ENCODE data around the gene FTO.

Gene FTO

GRCh38 chr16:54102888-54103866 lies 399.2 kb downstream of the FTO start:
- no peak for DNase-seq

- no peak for DNase-seq
These were observed 402.1 kb downstream of the FTO start for GRCh38 chr16:54106057-54106456.

DNA sequence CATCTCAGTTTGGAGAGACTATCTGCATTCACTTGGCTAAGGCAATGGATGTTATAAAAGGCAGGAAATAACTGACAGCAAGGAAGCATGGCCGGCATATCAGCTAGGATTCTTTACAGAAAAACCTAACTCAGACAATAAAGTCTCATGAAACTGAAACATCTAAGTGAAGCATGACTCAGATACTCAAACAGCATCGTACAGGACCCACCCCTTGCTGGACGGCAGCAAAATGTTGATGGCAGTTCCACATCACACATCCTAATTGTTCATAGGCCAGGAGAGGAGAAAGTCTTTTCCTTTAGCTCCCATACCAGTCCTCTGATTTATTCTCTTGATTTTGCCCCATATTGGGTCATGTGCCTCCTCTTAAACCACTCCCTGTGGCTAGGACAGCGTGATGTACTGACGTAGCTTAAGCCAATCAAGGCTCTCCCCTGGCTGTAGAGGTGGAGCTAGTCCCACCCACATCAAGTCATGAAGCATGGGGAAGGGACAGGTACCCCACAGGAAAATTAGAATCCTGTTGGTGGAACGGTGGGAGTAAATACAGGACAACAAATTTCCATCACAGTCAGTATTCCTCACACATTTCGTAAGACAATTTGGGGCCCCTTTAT lies 403.7 kb downstream of the FTO start:
- DNase-seq = no peak

GRCh38 chr16:54110016-54110981 lies 406.3 kb downstream of the FTO start:
- no peak for DNase-seq

DNA sequence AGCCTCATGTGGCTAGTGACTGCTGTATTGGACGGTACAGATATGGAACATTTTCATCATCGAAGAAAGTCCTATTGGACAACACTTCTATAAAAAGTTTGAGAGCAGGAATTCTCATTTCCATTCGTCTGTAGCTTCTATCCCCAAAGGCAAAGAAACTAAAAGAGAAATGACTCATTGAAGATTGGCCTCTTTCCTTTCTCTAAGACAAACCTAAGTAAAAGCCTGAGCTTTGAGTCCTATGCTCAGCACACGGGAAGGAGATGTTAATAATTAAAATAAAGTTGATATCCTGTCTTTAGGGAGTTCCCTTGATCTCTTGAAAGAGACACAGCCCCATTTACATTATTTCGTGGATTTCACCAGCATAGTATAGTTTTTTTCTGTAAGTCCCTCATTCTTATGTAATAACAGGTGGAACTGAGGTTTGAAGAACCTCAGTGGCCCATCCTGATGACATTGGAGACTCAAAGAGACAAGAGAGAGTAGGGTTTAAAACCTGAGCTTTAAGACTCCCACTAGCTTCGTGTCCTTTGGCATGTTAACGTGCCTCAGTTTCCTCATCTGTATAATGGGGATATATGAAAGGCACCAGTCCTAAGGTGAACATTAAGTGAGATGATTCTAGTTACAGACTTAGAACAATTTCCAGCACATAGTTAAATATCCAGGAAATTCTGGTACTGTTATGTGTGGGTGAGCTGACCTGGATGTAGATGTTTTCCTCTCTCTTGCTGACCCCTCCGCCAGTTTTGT lies 408.7 kb downstream of the FTO start:
- DNase-seq = no peak

GRCh38 chr16:54115558-54115957 lies 411.6 kb downstream of the FTO start:
- DNase-seq = no peak

GRCh38 chr16:54116124-54116655 lies 412.2 kb downstream of the FTO start:
- DNase-seq = no peak

- DNase-seq = no peak
These were observed 414.9 kb downstream of the FTO start for GRCh38 chr16:54118846-54119245.

DNA sequence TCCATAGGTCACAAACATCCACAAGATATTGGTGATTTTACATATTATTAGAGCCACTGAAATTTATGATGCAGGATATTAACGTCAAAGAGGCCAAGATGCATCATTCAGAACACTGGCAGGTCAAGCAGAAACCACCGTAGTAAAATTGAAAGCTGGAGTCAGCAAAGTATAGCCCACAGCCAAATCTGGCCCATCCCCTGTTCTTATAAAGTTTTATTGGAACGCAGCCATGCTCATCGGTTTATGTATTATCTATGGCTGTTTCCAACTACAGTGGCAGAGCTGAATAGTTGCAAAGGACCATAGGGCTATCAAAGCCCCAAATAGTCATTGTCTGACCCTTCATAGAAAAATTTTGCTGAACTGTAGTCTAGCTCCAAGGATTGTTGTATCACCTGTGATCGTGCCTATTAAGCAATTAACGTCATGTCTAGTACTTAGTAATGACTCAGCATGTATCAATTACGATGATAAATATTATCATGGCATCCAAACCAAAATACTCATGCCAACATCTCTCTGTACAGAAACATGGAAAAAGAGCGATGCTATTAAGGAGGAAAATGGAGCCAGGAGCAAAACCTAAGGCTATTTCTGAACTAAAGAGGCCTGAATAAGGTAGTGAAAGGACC lies 417.0 kb downstream of the FTO start:
- no peak for DNase-seq

- DNase-seq = no peak
These were observed 417.8 kb downstream of the FTO start for GRCh38 chr16:54121539-54122295.

DNA sequence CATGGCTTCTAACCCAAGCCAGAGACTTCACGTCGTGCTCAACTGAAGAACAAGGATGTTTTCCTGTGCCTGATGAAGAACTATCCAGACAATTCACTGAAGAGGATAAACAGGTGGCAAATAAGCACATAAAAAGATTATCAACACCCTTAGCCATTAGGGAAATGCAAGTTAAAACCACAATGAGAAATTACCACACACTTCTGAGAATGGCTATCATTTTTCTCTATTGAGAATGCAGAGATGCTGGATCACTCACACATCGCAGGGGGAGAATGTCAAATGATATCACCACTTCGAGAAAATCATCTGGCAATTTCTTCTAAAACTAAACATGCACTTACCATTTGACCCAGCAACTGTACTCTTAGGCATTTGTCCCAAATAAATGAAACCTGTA lies 419.8 kb downstream of the FTO start:
- no peak for DNase-seq

GRCh38 chr16:54125751-54126655 lies 422.0 kb downstream of the FTO start:
- no peak for DNase-seq

- DNase-seq = no peak
These were observed 423.0 kb downstream of the FTO start for GRCh38 chr16:54126907-54127306.

- DNase-seq = no peak
These were observed 424.8 kb downstream of the FTO start for GRCh38 chr16:54128629-54129234.

- DNase-seq = no peak
These were observed 425.9 kb downstream of the FTO start for GRCh38 chr16:54129810-54130209.

DNA sequence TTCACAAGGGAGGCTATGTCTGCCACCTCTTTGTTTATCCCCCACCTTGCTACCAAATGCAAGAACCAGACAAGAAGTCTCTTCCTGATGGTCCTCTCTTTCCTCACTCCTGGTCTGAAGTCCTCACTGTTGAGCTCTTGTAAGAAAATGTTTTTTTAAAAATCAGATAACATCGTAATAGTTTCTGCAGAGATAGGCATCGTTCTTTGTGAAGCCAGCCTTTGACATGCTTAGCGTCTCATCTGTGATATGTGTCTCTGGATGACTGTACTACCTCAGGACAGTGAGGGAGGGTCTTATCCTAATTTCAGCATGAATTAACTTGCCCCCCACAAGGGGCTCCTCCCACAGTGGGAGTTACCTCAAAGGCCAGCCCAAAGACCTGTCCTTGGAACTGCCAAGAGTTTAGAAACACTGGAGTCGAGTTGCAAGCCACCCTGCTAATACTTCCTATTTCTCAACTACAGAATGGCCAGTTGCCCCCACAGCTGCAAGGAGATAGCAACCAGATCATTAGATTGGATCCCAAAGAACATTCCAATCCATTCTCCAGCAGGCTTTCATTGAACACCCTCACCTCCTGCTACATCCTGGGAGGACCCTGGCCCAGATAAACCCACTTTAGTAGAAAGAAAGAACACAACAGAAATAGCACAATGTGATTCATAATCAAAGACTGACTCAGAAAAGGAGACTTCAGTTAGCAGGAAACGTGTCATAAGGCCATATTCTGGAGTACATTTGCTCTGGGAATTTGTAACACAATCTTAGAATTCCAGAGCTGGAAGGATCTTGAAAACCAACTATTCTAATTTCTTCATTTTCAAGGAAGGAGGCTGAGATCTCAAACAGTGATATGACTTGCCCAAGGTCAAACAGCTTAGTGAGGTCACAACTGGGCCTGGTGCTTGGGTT lies 431.7 kb downstream of the FTO start:
- no peak for DNase-seq

DNA sequence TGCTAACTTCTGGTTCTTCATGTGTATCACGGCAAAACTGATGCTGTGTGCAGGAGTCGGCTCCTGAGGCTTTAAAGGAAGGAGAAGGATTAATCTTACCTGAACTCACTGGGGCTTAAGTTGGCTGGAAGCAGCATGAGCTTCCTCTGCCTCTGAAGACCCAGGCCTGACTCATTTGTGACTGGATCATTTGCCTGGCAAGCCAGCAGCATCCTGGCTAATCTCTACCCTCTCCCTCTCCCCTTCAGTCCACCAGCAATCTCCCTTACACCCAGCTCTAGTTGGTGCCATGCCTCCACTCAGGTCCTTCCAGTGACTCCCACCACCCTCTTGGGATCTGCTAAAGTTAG lies 432.3 kb downstream of the FTO start:
- no peak for DNase-seq
